Loucy (cell line): ENCODE results near the gene DNAJC11.

ENCODE experiments used
- EZH2phosphoT487 ChIP-seq: fragments of 200-600 bp; IDR thresholded peaks from 2 replicates; pipeline ENCODE4 v1.6.1; 2018; ENCODE audit warnings: antibody characterized with exemption, mild to moderate bottlenecking, moderate library complexity, borderline replicate concordance
- TF ChIP-seq, protein P1 (sequence below): fragments of 200-600 bp; sonication (generic); conservative IDR thresholded peaks from 2 replicates; pipeline ENCODE4 v1.5.1; 2014; ENCODE audit warnings: mild to moderate bottlenecking, antibody characterized with exemption, low read length

GRCh38 chr1:6624710-6625583 lies 76.7 kb downstream of the DNAJC11 start, which contains the start of gene THAP3:
- TF ChIP-seq, protein P1, sequence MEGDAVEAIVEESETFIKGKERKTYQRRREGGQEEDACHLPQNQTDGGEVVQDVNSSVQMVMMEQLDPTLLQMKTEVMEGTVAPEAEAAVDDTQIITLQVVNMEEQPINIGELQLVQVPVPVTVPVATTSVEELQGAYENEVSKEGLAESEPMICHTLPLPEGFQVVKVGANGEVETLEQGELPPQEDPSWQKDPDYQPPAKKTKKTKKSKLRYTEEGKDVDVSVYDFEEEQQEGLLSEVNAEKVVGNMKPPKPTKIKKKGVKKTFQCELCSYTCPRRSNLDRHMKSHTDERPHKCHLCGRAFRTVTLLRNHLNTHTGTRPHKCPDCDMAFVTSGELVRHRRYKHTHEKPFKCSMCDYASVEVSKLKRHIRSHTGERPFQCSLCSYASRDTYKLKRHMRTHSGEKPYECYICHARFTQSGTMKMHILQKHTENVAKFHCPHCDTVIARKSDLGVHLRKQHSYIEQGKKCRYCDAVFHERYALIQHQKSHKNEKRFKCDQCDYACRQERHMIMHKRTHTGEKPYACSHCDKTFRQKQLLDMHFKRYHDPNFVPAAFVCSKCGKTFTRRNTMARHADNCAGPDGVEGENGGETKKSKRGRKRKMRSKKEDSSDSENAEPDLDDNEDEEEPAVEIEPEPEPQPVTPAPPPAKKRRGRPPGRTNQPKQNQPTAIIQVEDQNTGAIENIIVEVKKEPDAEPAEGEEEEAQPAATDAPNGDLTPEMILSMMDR, result peak; percentile 26; the same call in 1 of the 2 replicates
- no peak for TF ChIP-seq EZH2phosphoT487
